ENCODE measurements around the gene GABPA.
"Not testable (repeated sequence)": the region's sequence is repeated elsewhere in the genome, so short reads cannot be mapped to it uniquely, and the experiment has no call there.

Gene GABPA

DNA sequence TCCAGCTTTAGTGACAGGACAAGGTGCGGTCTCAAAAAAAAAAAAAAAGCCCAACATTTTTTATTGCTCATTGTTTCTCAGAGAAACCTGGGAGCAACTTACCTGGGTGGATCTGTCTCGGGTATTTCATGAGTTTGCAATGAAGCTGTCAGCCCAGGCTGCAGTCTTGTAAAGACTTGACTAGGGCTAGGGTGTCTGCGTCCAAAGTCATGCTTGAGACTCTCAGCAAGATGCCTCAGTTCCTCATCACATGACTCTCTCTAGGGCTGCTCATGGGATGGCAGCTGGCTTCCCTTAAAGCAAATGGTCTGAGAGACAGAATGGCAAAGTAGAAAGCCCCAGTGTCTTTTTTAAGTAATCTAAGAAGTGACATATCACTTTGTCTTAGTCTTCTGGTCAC is 8.1 kb downstream of the GABPA start:
- no peak for DNase-seq (ENCODE audit: low spot score)

DNA sequence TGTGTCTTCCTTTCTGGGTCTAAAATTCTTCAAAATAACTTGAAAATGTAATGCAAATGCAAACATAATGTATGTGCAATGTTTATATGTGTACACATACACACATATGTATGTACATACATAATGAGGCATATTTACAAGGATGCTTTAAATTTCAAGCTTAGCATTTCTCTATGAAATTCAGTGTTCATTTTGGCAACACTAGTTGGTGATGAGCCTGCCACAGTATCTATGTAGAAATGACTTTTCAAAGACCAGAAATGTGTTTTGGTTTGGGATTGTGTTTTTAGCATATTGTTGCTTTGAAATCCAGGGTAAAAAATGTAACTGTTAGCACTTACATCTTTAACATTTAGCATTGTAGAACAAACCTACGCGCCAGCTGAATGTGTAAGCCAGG is 10.1 kb downstream of the GABPA start:
- DNase-seq (ENCODE audit: low spot score), result no peak

DNA sequence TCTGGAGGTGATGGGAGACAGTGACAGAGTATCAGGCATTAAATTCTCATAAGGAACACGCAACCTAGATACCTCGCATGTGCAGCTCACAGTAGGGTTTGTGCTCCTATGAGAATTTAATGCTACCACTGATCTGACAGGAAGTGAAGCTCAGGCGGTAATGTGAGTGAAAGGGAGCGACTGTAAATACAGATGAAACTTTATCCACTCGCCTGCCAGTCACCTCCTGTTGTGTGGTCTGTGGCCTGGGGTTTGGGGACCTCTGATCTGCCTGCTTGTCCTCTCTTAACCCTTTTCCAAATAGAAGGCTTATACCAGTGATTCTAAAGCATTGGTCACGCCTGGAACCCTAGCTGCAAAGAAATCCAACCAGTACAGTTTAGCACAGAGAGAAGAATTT is 15.3 kb downstream of the GABPA start:
- DNase-seq (ENCODE audit: low spot score), result no peak

DNA sequence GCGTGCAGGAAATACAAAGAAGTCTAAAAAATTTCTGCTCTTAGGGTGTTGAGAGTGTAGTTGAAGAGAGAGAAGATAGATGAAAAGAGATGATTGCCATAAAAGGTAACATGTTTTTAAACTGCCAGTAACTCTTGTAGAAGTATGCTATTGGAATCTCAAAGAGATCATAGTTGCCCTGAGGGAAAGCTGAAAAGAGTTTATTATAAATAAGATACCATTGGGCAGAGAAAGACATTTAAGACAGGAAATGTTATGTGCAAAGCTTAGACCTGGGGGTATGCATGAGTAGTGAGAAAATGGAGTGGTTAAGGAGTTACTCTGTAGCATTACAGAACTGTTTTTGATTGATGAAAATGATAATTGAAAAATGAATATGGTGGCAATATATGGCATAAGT is 17.6 kb downstream of the GABPA start:
- DNase-seq (ENCODE audit: low spot score), result no peak

DNA sequence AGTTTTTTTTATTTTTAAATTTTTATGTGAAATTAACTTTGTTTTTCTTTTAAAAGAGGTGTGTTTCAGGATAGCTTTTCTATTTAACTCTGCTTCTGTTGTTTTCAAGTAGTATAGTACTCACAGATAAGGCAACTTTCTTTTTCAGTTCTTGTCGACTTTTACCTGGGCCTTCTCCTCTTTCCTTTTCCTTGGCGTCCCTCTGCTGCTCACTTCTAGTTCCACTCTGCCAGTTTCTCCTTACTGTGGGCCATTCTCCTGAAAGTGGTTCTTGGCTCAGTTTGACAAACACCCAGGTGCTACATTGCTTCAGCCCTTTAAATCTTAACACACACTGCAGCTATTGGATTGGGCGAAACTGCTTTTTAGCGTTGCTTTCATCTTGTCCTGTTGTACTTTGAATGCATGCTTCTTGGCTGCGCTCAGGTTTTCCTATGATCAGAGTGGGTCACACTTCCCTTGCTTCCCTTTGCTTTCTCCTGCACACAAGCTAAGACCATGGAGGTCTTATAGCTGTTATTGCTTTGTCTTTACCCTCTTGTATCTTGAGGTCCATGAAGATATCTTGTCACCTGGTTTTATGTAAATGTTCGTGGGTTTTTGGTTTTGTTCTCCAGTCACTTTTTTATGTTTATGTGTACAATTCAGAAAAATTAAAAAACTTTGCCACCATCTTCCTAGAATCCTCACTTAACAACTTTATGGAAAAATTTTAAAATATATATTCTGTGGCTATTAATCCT is 21.6 kb downstream of the GABPA start:
- no peak for DNase-seq (ENCODE audit: low spot score)

DNA sequence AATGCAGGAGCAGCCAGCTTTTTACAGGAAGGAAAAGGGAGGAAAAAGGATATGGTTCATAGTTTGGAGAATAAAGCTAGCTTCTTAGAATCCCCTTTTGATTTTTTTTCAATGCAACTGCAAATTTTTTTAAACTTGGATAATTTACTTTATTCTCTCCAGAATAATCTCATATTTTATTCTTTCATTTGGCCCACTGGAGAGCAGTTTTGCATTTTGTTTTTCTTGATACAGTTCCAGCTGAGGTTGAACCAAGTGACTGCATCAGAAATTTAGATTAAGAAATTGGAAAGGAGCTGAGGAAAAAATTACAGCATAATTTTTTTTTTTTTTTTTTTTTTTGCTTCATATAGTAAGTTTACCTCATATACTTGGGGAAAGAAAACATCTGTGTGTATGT is 22.8 kb downstream of the GABPA start:
- DNase-seq (ENCODE audit: low spot score), result no peak

DNA sequence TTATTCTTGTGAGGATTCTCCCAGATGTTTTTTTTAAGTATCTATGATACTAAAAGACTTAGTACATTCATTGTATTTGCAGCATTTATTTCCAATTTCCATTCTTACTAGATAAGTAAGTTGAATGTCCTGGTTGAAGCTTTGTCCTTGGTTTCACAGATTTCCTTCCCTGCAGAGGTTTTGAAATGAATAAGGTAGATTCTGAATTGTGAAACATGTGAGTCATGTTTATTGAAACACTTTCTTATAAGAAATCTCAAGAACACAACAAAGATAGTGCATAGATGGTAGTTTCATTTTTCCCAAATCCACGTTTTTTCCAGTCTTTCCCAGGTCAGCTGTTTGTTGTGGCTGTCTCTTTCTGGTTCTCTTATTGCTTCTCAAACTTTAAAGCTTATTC is 24.8 kb downstream of the GABPA start:
- DNase-seq (ENCODE audit: low spot score), result no peak

DNA sequence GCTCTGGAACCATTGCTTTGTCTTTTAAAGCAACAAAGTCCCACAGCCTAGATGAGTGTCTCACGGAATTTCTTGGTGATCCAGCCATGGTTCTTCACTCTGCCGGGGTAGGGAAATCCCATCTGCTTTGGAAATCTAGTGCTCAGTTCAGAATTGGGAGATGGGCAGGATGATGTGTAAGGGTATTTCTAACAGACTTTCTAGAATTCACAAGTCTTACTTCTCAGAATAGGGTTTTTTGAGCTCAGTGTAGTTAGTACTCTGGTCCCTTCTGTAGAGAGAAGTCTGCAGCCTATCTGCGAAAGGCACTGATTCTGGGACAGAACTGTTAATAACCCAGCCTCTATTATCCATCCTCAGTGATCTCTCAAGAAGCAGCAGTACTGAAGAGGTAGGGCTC is 25.3 kb downstream of the GABPA start:
- DNase-seq (ENCODE audit: low spot score), result no peak

DNA sequence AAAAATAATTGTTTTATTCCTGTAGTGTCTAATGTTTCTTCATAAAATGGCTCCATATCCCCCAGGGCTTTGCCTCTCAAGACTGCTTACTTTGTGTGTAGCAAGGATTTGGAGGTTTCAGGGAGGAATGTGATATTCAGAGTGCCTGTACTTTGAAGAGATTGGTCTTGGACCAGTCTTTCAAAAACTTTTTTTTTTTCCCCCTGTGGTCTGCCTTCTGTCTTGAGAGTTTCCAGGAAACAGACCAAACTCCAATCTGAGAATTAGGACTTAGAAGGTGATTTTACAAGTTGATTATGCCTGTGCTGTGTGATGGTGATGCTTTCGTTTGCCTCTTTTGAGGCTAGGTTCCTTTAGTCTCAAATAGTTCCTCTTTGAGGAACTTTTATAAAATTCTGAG is 25.9 kb downstream of the GABPA start:
- no peak for DNase-seq (ENCODE audit: low spot score)

DNA sequence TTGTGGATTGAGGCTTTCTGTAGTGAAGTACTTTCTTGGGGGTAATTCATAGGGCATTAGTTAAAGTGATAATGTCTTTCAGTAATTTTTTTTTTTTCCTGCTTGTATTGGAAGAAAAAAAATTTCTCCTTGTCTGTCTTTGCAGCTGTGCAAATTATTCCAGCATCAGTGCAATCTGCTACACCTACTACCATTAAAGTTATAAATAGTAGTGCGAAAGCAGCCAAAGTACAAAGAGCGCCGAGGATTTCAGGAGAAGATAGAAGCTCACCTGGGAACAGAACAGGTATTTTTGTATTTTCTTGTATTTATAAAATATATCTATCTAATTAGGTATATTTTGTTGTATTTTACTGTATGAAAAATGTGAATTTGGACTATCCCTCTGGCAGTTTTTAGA is 29.3 kb downstream of the GABPA start:
- DNase-seq (ENCODE audit: low spot score), result no peak

DNA sequence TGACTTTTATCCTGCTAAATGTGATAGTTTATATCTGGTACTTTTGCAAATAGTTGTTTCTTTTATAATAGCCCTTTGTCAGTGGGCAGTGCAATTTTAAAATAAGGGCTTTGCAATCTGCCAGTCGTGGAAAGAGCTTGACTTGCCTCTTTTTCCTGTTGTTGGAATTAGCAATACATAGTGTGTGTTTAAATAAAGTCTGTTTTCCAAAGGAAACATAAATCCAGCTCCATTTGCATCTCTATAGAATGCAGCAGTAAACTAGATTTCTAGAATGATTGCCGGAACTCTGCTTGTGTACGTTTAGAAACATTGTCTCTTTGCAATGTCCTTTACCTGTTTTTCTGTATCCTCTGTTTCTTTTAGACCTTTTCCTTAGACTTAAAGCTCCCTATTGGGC is 33.1 kb downstream of the GABPA start:
- DNase-seq (ENCODE audit: low spot score), result no peak

DNA sequence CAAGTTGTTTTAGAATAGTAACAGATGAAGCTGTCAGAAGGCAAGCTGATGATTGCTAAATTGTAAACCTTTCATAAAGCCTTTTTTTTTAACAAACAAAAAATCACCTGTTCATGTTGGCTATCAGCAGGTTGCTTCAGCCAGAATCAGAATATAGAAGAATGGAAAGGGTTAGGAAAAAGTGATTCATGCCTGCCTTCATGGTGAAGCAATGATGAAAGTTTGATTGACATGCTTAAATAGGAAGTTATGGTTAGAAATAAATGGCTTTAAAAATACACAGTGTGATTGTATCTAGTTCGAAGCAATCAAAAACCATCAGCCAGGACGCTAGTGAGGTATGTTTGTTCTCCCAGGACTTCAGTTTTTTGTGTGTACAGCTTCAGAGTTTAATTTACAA is 37.9 kb downstream of the GABPA start:
- no peak for DNase-seq (ENCODE audit: low spot score)

DNA sequence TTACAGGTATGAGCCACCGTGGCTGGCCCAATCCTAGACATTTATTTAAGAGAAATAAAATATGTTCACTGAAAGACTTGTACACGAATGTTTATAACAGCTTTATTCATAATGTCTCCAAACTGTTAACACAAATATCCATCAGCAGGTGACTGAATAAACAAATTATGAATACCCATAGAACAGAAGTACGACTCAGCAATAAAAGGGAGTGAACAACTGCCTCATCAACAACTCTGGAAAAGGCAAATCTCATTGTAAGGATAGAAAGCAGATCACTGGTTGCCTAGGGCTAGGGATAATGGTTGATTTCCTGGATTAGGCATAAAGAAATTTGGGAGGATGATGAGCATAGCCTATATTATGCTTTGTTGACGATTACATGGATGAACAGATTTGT is 41.7 kb downstream of the GABPA start:
- DNase-seq (ENCODE audit: low spot score), result no peak

DNA sequence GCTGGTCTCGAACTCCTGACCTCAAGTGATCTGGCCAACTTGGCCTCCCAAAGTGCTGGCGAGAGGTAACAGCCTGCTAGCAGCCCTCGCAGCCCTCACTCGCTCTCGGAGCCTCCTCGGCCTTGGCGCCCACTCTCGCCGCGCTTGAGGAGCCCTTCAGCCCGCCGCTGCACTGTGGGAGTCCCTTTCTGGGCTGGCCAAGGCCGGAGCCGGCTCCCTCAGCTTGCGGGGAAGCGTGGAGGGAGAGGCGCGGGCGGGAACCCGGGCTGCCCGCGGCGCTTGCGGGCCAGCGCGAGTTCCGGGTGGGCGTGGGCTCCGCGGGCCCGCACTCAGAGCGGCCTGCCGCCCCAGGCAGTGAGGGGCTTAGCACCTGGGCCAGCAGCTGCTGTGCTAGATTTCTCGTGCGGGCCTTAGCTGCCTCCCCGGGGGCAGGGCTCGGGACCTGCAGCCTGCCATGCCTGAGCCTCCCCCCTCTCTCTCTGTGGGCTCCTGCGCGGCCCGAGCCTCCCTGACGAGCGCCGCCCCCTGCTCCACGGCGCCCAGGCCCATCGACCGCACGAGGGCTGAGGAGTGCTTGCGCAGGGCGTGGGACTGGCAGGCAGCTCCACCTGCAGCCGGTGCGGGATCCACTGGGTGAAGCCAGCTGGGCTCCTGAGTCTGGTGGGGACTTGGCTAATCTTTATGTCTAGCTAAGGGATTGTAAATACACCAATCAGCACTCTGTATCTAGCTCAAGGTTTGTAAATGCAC is 43.5 kb downstream of the GABPA start:
- not testable (repeated sequence) for DNase-seq (ENCODE audit: low spot score)

DNA sequence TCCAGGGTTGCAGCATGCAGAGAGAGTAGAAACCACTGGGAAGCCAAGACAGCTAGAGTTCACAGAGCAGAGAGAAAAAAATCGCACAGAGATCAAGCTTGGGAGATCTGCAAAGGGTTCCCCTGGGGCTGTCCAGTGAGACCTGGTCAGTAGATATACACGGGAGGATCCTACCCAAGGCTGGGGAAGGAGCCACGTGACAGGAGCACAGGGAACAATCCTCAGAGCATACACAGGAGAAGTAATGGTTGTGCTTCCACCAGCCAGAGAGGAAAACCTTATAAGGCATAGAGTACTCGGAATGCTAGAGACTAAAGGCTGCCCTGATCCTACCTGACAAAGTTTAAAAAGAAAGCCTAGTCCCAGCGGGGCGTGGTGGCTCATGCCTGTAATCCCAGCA is 53.9 kb downstream of the GABPA start:
- DNase-seq (ENCODE audit: low spot score), result no peak

DNA sequence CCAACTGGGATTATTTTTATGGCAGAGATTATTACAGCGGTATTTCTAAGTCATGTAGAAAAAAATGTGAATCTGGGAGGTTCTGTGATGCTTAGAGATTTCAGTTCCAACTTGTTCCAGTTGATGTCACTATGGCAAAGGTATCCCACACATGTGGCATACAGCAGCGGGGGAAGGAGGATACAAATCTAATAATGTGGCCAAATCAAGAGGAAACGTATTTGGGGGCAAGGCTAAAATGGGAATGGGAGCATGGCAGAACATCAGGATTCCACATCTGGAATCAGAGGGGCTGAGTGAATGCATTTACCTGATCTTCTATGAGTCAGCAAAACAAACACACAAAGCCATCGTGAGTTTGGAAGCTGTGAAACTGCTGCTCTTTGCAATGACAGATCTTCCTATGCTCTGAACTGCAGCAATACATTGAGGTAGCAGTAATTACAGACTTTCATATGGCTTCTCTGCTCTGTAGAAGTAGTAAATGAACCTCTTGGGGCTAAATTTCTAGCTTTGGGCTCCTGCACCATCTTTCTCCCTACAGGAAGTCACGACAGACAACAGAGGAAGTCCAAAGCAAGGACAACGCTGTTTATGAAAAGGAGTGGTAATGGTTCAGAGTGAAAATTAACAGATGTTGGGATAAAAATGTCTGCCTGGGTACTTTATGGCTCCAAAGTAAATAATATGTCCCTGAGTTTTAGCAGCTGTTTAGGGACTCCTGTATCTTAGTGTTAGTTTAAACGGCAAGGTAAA is 55.5 kb downstream of the GABPA start:
- no peak for DNase-seq (ENCODE audit: low spot score)

DNA sequence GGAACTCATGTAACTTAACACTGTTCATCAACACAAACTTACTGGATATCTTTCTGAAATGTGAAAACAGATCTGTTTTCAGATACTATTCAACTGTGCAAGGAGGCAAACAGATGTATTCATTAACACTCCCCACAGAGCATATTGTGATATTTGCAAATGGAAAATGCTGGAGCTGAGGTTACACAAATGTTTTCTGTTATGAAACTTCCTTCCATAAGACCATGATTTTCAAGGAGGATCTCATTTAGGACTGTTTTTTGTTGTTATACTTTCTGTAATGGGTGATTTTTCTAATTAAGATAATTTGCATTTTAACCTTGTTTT is 56.1 kb downstream of the GABPA start:
- no peak for DNase-seq (ENCODE audit: low spot score)

DNA sequence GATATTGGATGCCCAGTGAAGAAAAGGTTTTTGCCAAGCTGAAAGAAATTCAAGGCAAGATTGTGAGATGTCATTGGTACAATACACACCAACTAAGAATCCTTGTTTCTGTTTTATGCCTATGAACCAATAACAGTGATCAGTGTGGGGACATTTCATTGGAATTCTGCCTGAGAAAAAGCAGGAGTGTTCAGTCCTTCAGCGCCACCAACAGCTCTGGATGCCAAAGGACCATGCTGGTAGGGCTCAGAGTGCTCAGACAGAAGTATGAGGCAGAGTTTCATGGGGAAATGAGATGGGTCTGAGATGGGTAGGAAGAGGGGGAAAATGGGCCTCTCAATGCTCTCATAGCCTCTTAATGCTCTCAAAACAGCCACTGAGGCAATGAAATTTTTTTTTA is 56.5 kb downstream of the GABPA start:
- DNase-seq (ENCODE audit: low spot score), result no peak

DNA sequence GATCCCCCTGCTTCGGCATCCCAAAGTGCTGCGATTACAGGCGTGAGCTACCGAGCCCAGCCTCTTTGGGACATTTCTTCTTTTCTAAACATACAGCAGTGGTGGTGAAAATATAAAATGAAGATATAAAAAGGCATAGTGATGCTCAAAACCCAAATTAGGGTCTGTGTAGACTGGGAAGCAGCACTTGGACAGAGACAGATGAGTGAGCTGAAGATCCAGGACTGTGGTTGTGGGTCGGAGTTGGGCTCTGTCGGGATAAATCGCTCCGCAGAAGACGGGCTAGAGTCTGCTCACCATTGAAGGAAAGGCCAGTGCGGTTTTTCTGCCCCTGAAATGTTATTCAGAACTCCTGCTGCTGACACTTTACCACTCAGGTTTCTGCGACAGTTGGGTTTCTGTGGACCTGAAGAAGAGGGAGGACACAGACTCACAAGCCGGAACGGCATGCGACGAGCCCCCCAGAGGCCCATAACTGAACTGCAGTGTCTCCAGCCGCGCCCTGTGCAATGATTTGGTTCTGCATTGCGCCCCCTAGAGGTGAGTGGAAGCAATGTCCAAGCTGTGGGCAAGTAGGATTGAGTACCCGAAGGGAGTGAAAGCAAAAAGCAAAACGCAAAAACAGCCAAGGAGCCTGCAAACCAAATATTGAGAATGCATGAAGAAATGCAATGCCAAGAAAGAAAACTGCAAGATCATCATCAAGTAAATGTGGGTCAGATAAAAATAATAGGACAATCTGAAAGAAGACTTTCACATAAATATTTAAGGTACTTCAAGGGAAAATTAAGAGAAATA is 66.6 kb downstream of the GABPA start:
- DNase-seq (ENCODE audit: low spot score), result peak; percentile 85

DNA sequence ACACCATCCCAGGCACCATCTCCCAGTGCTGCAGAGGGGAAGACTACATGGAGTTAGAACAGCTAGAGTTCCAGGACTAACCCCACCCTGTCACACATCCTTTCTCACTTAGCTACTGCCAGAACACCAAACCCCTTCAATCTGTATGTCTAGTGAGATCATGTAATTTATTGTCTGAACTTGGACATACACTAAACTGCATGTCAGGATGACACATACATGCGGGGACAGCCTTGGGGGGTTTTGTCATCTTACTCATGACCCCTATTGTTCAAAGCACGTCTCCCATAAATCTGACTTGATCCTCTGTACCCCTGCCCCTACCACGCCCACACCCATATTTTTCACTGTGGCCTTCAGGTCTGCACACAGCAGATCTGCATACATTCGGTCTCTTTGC is 71.3 kb downstream of the GABPA start:
- DNase-seq (ENCODE audit: low spot score), result no peak

DNA sequence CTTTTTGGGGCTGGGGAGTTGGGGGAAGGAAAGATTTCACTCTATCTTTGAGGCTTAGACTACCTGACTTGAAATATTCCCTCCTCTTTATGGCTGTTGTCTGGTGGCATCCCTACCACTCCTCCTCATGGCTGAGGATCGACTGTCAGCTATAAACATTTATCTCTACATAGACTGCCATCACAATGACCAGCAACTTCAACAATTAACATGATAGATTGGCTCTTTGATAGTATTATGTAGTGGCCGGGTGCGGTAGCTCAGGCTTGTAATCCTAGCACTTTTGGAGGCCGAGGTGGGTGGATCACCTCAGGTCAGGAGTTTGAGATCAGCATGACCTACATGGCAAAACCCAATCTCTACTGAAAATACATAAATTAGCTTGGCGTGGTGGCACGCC is 72.4 kb downstream of the GABPA start:
- no peak for DNase-seq (ENCODE audit: low spot score)

DNA sequence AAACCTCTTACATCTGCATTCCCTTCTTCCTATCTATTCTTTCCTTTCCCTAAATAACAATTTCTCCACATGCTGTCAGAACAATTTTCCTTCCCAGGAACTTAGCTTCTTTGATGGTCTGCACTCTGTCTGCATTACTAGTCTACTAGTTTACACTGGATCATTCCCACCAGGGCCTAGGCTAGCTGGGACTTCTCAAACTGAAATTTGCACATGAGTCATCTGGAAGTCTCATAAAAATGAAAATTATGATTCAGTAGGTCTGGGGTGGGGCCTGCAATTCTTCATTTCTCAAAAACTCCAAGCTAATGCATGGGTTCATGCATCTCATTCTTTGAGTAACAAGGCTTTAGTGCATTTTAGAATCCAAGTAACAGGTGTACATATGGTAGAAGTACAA is 74.2 kb downstream of the GABPA start:
- no peak for DNase-seq (ENCODE audit: low spot score)

DNA sequence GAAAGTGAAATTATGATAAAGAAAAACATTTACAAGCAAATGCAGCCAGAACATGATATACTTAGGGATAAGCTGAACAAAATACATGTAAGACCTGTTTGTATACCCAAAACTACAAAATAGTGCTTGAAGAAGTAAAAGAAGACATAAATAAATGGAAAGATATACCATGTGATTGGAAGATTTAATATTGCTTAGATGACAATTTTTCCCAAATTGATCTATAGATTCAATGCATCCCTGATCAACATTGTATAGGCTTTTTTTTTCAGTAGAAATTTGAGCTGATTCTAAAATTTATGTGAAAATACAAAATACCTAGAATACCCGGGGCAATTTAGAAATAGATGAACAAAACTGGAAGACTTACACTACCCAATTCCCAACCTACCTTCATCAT is 76.4 kb downstream of the GABPA start:
- no peak for DNase-seq (ENCODE audit: low spot score)

Data from germinal center (tissue), 1 donor.